HepG2 (cell line): ENCODE data around the gene COA7. TPM values are rescaled to one million over a fixed set of nuclear protein-coding genes. Genes with fewer than 3 reads are reported as not detected.

ENCODE experiments used
- ATF2 ChIP-seq: sonication (generic); formaldehyde crosslinking; IDR thresholded peaks from 2 replicates; pipeline ENCODE4 v1.4.0; 2020; ENCODE audit warnings: missing genetic modification reagents
- EP300 ChIP-seq, 3 experiments: sonication (generic) in 1 of 3; formaldehyde crosslinking in 1 of 3; IDR thresholded peaks; 2 replicates each; pipeline versions ENCODE4 v1.5.1 to v1.6.1; 2011 to 2020; ENCODE audit warnings: low read depth in 2 of 3, low read length in 2 of 3, borderline replicate concordance in 1 of 3, improper control_type of control experiment in 1 of 3, mild to moderate bottlenecking in 1 of 3, missing genetic modification reagents in 1 of 3, moderate library complexity in 1 of 3
- FUBP1 ChIP-seq: sonication (generic); formaldehyde crosslinking; IDR thresholded peaks from 2 replicates; pipeline ENCODE4 v1.5.1; 2020; ENCODE audit warnings: missing genetic modification reagents, mild to moderate bottlenecking, borderline replicate concordance
- HINFP ChIP-seq: sonication (generic); formaldehyde crosslinking; IDR thresholded peaks from 2 replicates; pipeline ENCODE4 v1.4.0; 2020; ENCODE audit warnings: low read depth, mild to moderate bottlenecking, missing genetic modification reagents
- PAXIP1 ChIP-seq: sonication (generic); formaldehyde crosslinking; conservative IDR thresholded peaks from 2 replicates; pipeline ENCODE4 v1.4.0; 2020; ENCODE audit warnings: mild to moderate bottlenecking, missing genetic modification reagents, moderate library complexity
- POLR2A ChIP-seq, 2 experiments: IDR thresholded peaks; 2 replicates each; pipeline ENCODE4 v1.6.1; 2011; ENCODE audit warnings: low read depth in 2 of 2, low read length in 2 of 2, mild to moderate bottlenecking in 1 of 2, moderate library complexity in 1 of 2; ENCODE audit not compliant: insufficient read depth in 1 of 2
- SALL1 ChIP-seq: sonication (generic); formaldehyde crosslinking; IDR thresholded peaks from 2 replicates; pipeline ENCODE4 v1.8.0; 2022; ENCODE audit warnings: mild to moderate bottlenecking, missing genetic modification reagents
- SIN3B ChIP-seq: fragments of 150-350 bp; IDR thresholded peaks from 2 replicates; pipeline ENCODE4 v1.6.1; 2014; ENCODE audit warnings: low read length
- ZFP62 ChIP-seq: sonication (generic); formaldehyde crosslinking; IDR thresholded peaks from 2 replicates; pipeline ENCODE4 v1.4.0; 2020; ENCODE audit warnings: missing genetic modification reagents
- ZNF235 ChIP-seq: sonication (generic); formaldehyde crosslinking; IDR thresholded peaks from 2 replicates; pipeline ENCODE4 v1.8.1; 2023; ENCODE audit warnings: mild to moderate bottlenecking, missing genetic modification reagents, borderline replicate concordance
- ZNF407 ChIP-seq: sonication (generic); formaldehyde crosslinking; IDR thresholded peaks from one replicate; pipeline ENCODE4 v1.5.1; 2020; ENCODE audit warnings: mild to moderate bottlenecking, missing genetic modification reagents; ENCODE audit errors: not compliant biosample characterization
- polyA plus RNA-seq, 8 experiments: library from polyadenylated mRNA; depleted of rRNA in 3 of 8; stranded (reverse) in 7 of 8; unstranded in 1 of 8; fragments of >200 nt; fragmentation: Illumina TruSeq in 4 of 8; extraction: Trizol in 4 of 8; gene quantifications; 2 replicates each; pipeline versions ENCODE4 v1.2.1 to v1.2.3, GENCODE V29; 2011 to 2016; ENCODE audit warnings: low read depth in 4 of 8, missing spikeins in 1 of 8, mixed read lengths in 1 of 8; ENCODE audit not compliant: insufficient read depth in 1 of 8
- total RNA-seq, 5 experiments: library from RNA; depleted of rRNA; stranded (reverse); fragments of >200 nt; fragmentation: Illumina TruSeq; extraction: Trizol; gene quantifications; 2 replicates each; pipeline ENCODE4 v1.2.3, GENCODE V29; 2016; ENCODE audit warnings: low read depth in 1 of 5

The COA7 gene
- total and polyA plus RNA-seq, 2 of the 13 experiments (the other 11 are each of a cell fraction or from before 2014, with no cell fraction given): 12.3 to 30.4 TPM

- TF ChIP-seq ZNF407 (CRISPR knock-in tag) (no peak), EP300 (IDR thresholded peaks at IDR 0.05; ENCODE audit: low read depth in 2 of 2, low read length in 2 of 2) (peak; percentile 56 to 78; a peak in 3 of 4 replicates), EP300 (CRISPR knock-in tag; IDR thresholded peaks at IDR 0.05; ENCODE audit: borderline replicate concordance) (peak; percentile 20; the same call in 1 of the 2 replicates), ZNF235 (CRISPR knock-in tag) (no peak), ATF2 (peak; percentile 53; the same call in 1 of the 2 replicates), PAXIP1 (peak; percentile 72), POLR2A (IDR thresholded peaks at IDR 0.05; ENCODE audit: insufficient read depth in 1 of 2, low read depth in 2 of 2, low read length in 2 of 2) (peak in 1 of 2 experiments; percentile 60; a peak in 2 of 4 replicates), SALL1 (CRISPR knock-in tag) (peak; percentile 56), ZFP62 (CRISPR knock-in tag) (no peak), FUBP1 (no peak), HINFP (0 out of 2 replicates have a peak, but pooled peaks have one; percentile 22), SIN3B (no peak)
Measured at GRCh38 chr1:52651904-52652303, 46.2 kb downstream of the COA7 start (continued).
